Measurements from ENCODE around the gene PLOD1.

The PLOD1 gene

DNA sequence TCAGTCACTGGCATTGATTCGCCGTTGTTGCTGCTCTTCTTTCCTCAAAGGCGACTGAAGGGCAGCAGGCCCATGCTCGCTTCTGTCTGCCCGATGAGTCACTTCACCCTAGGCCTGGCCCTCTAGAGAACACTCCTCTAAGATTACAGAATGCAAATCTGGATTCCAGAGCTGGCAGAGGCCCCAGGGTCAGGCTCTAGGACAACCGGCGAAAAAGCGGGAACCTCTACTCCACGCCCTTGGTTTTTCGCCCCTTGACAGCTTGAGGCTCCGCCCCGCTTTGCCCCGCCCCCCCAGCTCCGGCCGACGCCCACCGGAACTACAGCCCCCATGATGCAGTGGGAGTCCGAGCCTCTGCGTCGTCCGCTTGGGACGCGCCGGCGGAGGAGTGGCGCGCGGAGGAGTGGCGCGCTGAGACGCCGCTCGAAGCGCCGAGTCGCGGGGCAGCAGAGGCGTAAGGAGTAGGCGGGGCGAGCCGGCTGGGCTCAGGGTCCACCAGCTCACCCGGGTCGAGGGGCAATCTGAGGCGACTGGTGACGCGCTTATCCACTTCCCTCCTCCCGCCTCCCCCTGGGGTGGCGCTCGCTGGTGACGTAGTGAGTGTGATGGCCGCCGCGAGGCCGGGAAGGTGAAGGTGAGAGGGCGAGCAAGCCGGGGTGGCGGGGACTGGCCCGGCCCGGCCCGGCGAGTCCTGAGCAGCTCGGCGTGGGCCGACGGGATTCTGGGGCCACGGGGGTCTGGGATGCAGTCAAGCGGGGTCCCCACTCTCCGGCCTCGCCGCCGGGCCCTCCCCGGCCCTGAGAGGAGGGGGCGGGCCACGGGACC, 45.5 kb downstream of the PLOD1 start, which contains the start of gene MFN2:
Gene MFN2 (plus strand): TSS at position 594 of the 825 bp plus-strand sequence. CDS start 8,725 bp downstream, outside the sequence.
- peak; percentile 97 for DNase-seq

DNA sequence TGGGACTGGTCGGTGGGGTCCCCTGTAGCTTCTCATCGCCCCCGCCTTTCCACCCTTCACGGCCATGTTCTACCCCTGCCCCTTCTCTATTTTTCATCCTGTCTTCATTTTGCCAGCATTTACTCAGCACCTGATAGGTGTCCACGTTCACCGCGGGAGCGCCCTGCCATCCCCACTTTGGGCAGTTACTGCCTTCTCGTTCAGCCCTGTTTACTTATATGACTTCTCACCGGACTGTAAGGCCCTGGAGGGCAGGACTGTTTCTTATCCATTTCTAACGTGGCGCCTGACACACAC, 46.1 kb downstream of the PLOD1 start:
- no peak for DNase-seq

GRCh38 chr1:11981378-11982009, 47.0 kb downstream of the PLOD1 start:
- DNase-seq, result no peak

DNA sequence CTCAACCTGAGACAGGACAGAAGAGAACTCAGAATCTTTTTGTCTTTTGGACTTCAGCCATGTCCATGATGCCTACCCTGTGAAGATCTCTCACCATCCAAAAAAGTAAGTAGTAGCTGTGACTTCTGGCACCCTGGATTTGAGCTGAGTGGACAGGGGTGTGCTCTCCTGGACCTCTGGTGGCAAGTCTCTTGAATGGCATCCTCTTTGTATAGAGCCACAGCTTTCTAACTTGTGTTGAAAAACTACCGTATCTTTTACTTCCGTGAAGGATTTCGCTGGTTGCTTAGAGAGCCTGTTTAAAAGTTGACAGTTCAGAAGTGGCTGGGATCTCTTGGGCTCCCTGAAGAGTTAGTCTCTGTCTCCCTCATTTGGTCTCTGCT, 47.5 kb downstream of the PLOD1 start:
- no peak for DNase-seq

- no peak for DNase-seq
Observed at GRCh38 chr1:11984121-11984520, 49.6 kb downstream of the PLOD1 start.

GRCh38 chr1:11984576-11984975, 50.1 kb downstream of the PLOD1 start:
- DNase-seq, result no peak

DNA sequence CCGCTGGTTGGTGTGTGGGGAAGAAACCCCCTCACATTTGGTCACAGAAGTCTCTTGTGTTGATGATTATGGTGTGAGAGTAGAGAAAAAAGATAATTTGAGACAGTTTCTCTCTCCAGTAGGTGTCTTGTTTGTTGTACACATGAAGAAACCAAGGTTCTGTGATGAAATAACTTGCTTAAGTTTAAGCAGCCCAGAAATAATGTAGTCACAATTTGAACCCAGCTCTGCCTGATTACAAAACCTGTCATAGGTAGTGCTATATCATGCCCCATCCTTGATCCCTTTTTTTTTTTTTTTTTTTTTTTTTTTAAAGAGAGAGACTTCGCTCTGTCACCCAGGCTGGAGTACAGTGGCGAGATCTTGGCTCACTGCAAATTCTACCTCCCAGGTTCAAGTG, 50.7 kb downstream of the PLOD1 start:
- no peak for DNase-seq

- no peak for DNase-seq
Observed at GRCh38 chr1:11985851-11986250, 51.3 kb downstream of the PLOD1 start.

- no peak for DNase-seq
Observed at GRCh38 chr1:11989669-11990068, 55.2 kb downstream of the PLOD1 start.

DNA sequence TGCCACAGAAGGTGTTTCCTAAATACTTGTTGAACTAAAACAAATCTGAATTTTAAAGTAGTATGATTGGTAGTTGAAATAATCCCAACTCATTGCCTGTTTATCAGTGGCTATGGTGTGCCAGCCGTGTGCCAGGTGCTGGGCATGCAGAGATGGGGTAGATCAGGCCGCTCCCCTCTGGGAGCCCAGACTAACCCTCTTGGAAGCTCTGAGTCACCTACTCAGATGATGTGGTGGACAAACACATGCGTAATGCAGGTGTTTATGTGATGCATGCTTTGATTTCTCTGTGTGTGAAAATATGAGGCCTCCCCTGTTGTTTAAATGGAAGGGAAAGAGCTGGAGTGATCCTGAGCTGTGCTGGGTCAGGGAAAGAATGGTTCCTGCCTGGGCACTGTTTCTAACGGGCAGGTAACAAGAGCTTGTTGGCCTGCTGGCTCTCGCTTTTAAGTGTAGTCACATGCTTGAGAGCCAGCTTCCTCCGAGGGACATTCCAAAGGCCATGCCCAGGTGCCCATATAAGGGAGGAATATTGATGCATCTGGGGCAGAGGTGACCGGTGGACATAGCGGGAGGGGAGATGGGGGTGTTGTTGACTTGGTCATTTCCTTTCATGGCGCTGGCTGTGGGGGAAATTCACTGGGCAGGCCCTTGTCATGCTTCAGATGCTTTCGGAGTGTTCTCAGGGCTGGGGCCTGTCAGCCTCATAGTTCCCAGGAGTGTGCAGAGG, 56.0 kb downstream of the PLOD1 start:
- no peak for DNase-seq

GRCh38 chr1:11991969-11992676, 57.6 kb downstream of the PLOD1 start:
- DNase-seq, result no peak

DNA sequence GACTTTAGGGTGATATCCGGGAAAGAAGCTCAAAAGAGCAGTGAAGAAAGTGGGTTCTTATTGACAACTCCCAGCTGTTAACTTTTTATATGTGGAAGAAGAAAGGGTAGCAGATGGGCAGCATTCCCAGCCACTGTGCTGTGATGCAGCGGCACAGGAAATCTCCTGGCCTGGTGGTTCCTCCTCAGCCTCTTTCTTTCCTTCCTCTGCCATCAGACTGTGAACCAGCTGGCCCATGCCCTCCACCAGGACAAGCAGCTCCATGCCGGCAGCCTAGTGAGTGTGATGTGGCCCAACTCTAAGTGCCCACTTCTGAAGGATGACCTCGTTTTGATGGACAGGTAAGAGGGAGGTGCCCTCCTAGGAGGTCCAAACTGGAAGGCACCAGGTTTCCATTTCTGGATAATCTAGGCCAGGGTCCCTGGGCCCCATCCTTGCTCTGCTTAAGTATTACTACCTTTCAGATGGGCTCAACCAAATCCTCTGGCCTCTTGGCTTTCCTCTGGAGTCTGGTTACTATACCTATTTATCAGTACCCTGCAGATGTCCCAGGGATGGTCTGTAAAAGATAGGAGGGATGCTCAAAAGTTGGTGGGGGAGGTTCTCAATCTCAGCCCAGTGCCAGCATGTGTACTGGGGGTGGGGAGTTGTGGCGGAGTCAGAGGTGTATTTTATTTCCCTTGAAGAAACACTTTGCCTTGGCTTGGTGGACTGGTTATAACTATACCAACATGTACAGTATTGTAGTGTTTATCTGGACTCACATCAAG, 62.7 kb downstream of the PLOD1 start:
- no peak for DNase-seq

DNA sequence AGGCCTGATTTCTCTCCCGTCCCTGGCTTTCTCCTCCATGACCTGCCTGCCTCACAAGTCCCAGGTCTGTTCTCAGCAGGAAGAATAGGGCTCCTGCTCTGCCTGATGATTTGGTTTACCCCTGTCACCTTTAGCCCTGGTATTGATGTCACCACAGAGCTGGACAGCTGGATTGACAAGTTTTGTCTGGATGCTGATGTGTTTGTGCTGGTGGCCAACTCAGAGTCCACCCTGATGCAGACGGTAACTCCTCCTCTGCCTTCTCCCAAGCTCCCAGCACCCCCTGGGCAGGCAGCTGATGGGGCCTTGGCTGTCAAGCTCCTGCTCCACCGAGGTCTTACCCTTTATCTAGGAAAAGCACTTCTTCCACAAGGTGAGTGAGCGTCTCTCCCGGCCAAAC, 64.1 kb downstream of the PLOD1 start:
- DNase-seq, result no peak

- DNase-seq, result no peak
Observed at GRCh38 chr1:11999236-11999635, 64.7 kb downstream of the PLOD1 start.

DNA sequence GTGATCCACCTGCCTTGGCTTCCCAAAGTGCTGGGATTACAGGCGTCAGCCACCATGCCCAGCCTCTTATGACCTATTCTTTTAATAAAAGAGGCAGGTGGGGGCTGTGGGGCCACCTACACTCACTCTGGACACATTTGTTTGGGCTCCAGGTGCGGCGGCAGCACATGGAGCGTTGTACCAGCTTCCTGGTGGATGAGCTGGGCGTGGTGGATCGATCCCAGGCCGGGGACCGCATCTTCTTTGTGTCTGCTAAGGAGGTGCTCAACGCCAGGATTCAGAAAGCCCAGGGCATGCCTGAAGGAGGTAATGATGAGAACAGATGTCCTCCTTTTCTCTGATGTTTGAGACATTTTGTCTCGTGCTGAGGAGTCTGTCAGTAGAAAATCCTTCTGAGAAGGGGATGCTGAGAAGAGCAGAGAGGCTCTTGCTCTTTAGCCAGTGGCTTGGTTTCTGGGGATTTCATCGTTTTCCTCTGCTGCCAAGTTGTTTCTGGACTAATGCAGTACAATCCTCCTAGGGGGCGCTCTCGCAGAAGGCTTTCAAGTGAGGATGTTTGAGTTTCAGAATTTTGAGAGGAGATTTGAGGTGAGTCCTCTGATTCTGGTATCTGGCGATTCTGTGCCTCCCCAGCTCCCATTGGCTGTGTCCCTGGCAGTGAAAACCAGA, 66.9 kb downstream of the PLOD1 start:
- DNase-seq, result peak; percentile 75

- no peak for DNase-seq
Observed at GRCh38 chr1:12001996-12002493, 67.5 kb downstream of the PLOD1 start.

DNA sequence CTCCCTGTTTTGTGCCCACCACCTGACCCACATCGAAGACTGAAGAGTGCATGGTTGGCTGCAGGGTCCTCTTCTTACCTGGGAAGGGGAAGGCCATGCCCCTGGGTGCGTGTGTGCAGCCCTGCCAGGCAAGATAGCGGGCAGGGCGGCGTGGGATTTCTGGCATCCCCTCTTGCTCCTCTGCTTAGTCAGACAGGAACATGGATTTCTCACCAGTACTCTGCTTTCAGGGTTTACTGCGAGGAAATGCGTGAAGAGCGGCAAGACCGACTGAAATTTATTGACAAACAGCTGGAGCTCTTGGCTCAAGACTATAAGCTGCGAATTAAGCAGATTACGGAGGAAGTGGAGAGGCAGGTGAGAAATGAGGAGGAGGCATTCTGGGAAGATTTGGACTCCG, 69.2 kb downstream of the PLOD1 start:
- no peak for DNase-seq

GRCh38 chr1:12005488-12006166, 71.1 kb downstream of the PLOD1 start:
- DNase-seq, result no peak

DNA sequence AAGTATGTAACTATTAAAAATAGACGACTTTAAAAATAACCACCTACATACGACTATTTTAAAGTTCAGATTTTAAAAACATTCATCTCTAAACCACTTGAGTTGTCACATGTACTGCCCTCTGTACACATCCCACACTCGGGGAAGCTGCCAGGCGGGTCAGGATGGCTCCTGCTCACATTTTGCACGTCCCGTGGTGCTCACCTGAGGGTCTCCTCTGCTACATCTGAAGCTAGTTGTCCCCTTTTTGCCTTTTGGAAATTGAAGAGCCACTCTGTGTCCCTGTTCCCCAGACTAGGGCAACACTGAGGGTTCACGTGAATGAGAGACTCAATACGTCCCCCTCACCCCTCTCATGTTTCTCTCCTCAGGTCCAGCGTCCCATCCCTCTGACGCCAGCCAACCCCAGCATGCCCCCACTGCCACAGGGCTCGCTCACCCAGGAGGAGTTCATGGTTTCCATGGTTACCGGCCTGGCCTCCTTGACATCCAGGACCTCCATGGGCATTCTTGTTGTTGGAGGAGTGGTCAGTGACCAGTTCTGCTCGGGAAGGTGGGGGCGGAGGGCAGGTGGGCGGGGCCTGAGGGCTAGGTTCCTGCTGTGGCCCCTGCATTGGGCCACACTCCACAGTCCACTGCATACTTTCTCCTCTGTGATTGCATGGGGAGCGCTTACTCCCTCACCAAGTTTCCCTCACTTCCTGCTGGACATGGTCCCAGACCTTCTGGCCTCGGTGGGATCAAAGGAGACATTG, 71.8 kb downstream of the PLOD1 start:
- DNase-seq, result no peak

GRCh38 chr1:12007204-12007603, 72.7 kb downstream of the PLOD1 start:
- DNase-seq, result no peak
